Measurements from ENCODE around the gene DSP. TPM values are rescaled to one million over a fixed set of nuclear protein-coding genes. Genes with fewer than 3 reads are reported as not detected.
A peak's percentile ranks its signal among the peaks of the same experiment; 100 is the strongest.

Gene DSP
- total and polyA plus RNA-seq, 2 of the 13 experiments (the other 11 are each of a cell fraction or from before 2014, with no cell fraction given): 89.8 to 117 TPM

DNA sequence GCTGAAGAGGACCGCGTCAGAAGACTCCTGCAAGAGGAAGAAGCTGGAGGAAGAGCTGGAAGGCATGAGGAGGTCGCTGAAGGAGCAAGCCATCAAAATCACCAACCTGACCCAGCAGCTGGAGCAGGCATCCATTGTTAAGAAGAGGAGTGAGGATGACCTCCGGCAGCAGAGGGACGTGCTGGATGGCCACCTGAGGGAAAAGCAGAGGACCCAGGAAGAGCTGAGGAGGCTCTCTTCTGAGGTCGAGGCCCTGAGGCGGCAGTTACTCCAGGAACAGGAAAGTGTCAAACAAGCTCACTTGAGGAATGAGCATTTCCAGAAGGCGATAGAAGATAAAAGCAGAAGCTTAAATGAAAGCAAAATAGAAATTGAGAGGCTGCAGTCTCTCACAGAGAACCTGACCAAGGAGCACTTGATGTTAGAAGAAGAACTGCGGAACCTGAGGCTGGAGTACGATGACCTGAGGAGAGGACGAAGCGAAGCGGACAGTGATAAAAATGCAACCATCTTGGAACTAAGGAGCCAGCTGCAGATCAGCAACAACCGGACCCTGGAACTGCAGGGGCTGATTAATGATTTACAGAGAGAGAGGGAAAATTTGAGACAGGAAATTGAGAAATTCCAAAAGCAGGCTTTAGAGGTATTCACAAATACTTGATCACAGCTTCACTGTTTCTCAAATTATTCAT lies 39.6 kb downstream of the DSP start (continued):
- TF ChIP-seq, protein P1, sequence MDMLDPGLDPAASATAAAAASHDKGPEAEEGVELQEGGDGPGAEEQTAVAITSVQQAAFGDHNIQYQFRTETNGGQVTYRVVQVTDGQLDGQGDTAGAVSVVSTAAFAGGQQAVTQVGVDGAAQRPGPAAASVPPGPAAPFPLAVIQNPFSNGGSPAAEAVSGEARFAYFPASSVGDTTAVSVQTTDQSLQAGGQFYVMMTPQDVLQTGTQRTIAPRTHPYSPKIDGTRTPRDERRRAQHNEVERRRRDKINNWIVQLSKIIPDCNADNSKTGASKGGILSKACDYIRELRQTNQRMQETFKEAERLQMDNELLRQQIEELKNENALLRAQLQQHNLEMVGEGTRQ (IDR thresholded peaks at IDR 0.05; ENCODE audit: low read depth, low read length): no peak
- TF ChIP-seq, protein P1 (CRISPR knock-in tag; IDR thresholded peaks at IDR 0.05; ENCODE audit: borderline replicate concordance): no peak
- TF ChIP-seq, protein P2, sequence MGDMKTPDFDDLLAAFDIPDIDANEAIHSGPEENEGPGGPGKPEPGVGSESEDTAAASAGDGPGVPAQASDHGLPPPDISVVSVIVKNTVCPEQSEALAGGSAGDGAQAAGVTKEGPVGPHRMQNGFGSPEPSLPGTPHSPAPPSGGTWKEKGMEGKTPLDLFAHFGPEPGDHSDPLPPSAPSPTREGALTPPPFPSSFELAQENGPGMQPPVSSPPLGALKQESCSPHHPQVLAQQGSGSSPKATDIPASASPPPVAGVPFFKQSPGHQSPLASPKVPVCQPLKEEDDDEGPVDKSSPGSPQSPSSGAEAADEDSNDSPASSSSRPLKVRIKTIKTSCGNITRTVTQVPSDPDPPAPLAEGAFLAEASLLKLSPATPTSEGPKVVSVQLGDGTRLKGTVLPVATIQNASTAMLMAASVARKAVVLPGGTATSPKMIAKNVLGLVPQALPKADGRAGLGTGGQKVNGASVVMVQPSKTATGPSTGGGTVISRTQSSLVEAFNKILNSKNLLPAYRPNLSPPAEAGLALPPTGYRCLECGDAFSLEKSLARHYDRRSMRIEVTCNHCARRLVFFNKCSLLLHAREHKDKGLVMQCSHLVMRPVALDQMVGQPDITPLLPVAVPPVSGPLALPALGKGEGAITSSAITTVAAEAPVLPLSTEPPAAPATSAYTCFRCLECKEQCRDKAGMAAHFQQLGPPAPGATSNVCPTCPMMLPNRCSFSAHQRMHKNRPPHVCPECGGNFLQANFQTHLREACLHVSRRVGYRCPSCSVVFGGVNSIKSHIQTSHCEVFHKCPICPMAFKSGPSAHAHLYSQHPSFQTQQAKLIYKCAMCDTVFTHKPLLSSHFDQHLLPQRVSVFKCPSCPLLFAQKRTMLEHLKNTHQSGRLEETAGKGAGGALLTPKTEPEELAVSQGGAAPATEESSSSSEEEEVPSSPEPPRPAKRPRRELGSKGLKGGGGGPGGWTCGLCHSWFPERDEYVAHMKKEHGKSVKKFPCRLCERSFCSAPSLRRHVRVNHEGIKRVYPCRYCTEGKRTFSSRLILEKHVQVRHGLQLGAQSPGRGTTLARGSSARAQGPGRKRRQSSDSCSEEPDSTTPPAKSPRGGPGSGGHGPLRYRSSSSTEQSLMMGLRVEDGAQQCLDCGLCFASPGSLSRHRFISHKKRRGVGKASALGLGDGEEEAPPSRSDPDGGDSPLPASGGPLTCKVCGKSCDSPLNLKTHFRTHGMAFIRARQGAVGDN (CRISPR knock-in tag; IDR thresholded peaks at IDR 0.05): peak; percentile 89
- TF ChIP-seq KLF9 (CRISPR knock-in tag; IDR thresholded peaks at IDR 0.05; ENCODE audit: low read depth) (no peak), AHR (CRISPR knock-in tag; IDR thresholded peaks at IDR 0.05) (no peak), MXD3 (CRISPR knock-in tag; IDR thresholded peaks at IDR 0.05) (no peak), ZNF644 (CRISPR knock-in tag; IDR thresholded peaks at IDR 0.05; ENCODE audit: low read depth) (no peak), ZNF546 (CRISPR knock-in tag; conservative IDR thresholded peaks at IDR 0.05) (no peak), ZNF383 (CRISPR knock-in tag; IDR thresholded peaks at IDR 0.05; ENCODE audit: borderline replicate concordance) (no peak), TBX3 (IDR thresholded peaks at IDR 0.05; ENCODE audit: borderline replicate concordance) (no peak), SATB2 (CRISPR knock-in tag; IDR thresholded peaks at IDR 0.05) (no peak), SAFB2 (CRISPR knock-in tag; IDR thresholded peaks at IDR 0.05; ENCODE audit: borderline replicate concordance, low read depth) (no peak), EEA1 (CRISPR knock-in tag; IDR thresholded peaks at IDR 0.05; ENCODE audit: borderline replicate concordance) (peak; percentile 35; the same call in 1 of the 2 replicates), ZNF446 (CRISPR knock-in tag; IDR thresholded peaks at IDR 0.05) (no peak), HNF4G (IDR thresholded peaks at IDR 0.05; ENCODE audit: borderline replicate concordance, low read depth, low read length) (no peak), HNF4G (CRISPR knock-in tag; IDR thresholded peaks at IDR 0.05; ENCODE audit: borderline replicate concordance, low read depth) (no peak)
- TF ChIP-seq, protein P3, sequence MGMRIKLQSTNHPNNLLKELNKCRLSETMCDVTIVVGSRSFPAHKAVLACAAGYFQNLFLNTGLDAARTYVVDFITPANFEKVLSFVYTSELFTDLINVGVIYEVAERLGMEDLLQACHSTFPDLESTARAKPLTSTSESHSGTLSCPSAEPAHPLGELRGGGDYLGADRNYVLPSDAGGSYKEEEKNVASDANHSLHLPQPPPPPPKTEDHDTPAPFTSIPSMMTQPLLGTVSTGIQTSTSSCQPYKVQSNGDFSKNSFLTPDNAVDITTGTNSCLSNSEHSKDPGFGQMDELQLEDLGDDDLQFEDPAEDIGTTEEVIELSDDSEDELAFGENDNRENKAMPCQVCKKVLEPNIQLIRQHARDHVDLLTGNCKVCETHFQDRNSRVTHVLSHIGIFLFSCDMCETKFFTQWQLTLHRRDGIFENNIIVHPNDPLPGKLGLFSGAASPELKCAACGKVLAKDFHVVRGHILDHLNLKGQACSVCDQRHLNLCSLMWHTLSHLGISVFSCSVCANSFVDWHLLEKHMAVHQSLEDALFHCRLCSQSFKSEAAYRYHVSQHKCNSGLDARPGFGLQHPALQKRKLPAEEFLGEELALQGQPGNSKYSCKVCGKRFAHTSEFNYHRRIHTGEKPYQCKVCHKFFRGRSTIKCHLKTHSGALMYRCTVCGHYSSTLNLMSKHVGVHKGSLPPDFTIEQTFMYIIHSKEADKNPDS (CRISPR knock-in tag; IDR thresholded peaks at IDR 0.05): no peak
